EL (cell line): ENCODE results near the gene MUSK.

ENCODE experiments used
- DNase-seq: peaks from one replicate; pipeline ENCODE4 v3.0.0-alpha.2; 2016

The MUSK gene

GRCh38 chr9:110668570-110669167 is at the start of gene MUSK:
Gene MUSK (plus strand): TSS chr9:110668791. CDS start chr9:110668905, 114 bp downstream.
- no peak for DNase-seq

GRCh38 chr9:110619831-110620230 is 48.8 kb upstream of the MUSK start:
- DNase-seq: peak; percentile 55

- DNase-seq: no peak
These were observed 47.9 kb upstream of the MUSK start for GRCh38 chr9:110620726-110621125.

- DNase-seq: no peak
These were observed 46.2 kb upstream of the MUSK start for GRCh38 chr9:110622368-110622767.

- DNase-seq: peak; percentile 72
These were observed 45.0 kb upstream of the MUSK start for GRCh38 chr9:110623462-110624025.

- peak; percentile 95 for DNase-seq
These were observed 42.3 kb upstream of the MUSK start for GRCh38 chr9:110626101-110626829.

GRCh38 chr9:110635589-110635988 is 33.0 kb upstream of the MUSK start:
- DNase-seq: no peak

- peak; percentile 53 for DNase-seq
These were observed 30.1 kb upstream of the MUSK start for GRCh38 chr9:110638381-110638954.

- peak; percentile 17 for DNase-seq
These were observed 27.9 kb upstream of the MUSK start for GRCh38 chr9:110640736-110641135.

- peak; percentile 65 for DNase-seq
These were observed 27.3 kb upstream of the MUSK start for GRCh38 chr9:110641293-110641692.

GRCh38 chr9:110648696-110649095 is 19.9 kb upstream of the MUSK start:
- no peak for DNase-seq

GRCh38 chr9:110650261-110650660 is 18.3 kb upstream of the MUSK start:
- peak; percentile 94 for DNase-seq

GRCh38 chr9:110650991-110651411 is 17.6 kb upstream of the MUSK start:
- DNase-seq: peak; percentile 98

- peak; percentile 83 for DNase-seq
These were observed 12.6 kb upstream of the MUSK start for GRCh38 chr9:110655754-110656641.

- DNase-seq: peak; percentile 78
These were observed 8.6 kb upstream of the MUSK start for GRCh38 chr9:110659891-110660541.

- no peak for DNase-seq
These were observed 842 bp downstream of the MUSK start for GRCh38 chr9:110669433-110669832.

GRCh38 chr9:110671849-110672248 is 3.3 kb downstream of the MUSK start:
- no peak for DNase-seq

- DNase-seq: no peak
These were observed 4.4 kb downstream of the MUSK start for GRCh38 chr9:110672873-110673510.

GRCh38 chr9:110687497-110687896 is 18.9 kb downstream of the MUSK start:
- no peak for DNase-seq

- no peak for DNase-seq
These were observed 19.7 kb downstream of the MUSK start for GRCh38 chr9:110688329-110688728.

- peak; percentile 64 for DNase-seq
These were observed 22.5 kb downstream of the MUSK start for GRCh38 chr9:110691002-110691549.
